Stimulated activated CD4-positive, alpha-beta T cell treated with anti-CD3 and anti-CD28 coated beads, TNF-alpha, amount 100 ng/mL, for 4 hours (primary cell): ENCODE data around the gene NIPAL4.
"Not testable (repeated sequence)": the region's sequence is repeated elsewhere in the genome, so short reads cannot be mapped to it uniquely, and the experiment has no call there.

Experiments used
- DNase-seq, 3 experiments: peaks; one replicate each; pipeline ENCODE4 v3.0.0-alpha.2; 2020; ENCODE audit warnings: low read depth in 3 of 3

Gene NIPAL4

DNA sequence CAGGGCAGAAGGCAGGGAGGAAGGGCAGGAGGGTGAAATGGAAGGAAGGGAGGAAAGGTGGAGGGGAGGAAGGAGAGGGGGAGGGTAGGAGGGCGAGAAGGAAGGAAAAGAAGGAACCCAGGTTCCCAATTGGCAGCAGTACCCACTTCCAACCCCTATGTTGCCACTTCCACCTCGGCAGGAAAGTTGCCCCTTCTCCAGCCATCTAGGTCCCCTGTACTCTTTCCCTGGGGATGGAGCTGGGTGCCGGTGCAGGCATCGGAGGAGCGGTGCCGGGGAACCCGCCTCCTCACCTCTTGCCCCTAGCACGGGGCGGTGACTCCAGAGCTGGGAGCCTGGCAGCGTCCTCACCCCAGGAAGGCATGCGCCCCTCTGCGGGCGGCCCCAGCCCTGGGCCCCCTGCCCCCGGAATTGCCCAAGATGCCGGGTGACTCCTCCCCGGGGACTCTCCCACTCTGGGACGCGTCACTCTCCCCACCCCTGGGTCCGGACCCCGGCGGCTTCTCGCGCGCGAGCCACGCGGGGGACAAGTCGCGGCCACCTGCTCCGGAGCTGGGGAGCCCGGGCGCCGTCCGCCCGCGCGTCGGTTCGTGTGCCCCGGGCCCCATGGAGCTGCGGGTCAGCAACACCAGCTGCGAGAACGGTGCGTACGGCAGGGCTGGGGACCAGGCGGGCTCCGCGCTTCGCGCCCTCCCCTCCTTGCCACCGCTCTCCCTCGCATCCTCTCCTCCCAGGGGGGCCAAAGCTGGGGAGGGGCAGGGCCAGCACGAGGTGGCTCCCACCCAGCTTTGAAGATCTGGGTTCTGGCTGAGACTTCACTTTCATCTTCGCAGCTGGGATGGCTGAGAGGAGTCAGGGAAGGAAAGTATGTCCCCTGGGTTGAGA is at the start of gene NIPAL4:
NIPAL4 (plus strand) TSS at position 499 of the 885 bp plus-strand sequence; CDS start at position 607, 108 bp downstream.
- DNase-seq, result peak in 2 of 3 experiments; percentile 40 to 44

DNA sequence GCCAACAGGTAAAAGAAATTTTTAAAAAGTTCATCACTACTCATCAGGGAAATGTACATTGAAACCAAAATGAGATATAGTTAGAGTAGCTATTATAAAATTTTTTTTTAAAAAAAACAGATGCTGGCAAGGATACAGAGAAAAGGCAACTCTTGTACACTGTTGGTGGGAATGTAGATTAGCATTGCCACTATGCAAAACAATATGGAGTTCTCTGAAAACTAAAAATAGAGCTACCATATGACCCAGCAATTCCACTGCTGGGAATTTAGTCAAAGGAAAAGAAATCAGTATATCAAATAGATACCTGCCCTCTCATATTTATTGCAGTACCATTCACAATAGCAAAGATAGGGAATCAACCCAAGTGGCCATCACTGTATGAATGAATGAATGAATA is 44.2 kb upstream of the NIPAL4 start:
- no peak for DNase-seq

DNA sequence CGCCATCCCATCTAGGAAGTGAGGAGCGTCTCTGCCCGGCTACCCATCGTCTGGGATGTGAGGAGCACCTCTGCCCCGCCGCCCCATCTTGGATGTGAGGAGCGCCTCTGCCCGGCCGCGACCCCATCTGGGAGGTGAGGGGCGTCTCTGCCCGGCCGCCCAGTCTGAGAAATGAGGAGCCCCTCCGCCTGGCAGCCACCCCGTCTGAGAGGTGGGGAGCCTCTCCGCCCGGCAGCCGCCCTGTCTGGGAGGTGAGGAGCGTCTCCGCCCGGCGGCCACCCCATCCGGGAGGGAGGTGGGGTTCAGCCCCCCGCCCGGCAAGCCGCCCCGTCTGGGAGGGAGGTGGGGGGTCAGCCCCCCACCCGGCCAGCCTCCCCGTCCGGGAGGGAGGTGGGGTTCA is 40.5 kb upstream of the NIPAL4 start:
- not testable (repeated sequence) for DNase-seq

DNA sequence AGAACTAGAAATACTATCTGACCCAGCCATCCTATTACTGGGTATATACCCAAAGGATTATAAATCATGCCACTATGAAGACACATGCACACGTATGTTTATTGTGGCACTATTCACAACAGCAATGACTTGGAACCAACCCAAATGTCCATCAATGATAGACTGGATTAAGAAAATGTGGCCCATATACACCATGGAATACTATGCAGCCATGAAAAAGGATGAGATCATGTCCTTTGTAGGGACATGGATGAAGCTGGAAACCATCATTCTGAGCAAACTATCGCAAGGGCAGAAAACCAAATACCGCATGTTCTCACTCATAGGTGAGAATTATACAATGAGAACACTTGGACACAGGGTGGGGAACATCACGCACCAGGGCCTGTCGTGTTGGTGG is 30.1 kb upstream of the NIPAL4 start:
- not testable (repeated sequence) for DNase-seq

DNA sequence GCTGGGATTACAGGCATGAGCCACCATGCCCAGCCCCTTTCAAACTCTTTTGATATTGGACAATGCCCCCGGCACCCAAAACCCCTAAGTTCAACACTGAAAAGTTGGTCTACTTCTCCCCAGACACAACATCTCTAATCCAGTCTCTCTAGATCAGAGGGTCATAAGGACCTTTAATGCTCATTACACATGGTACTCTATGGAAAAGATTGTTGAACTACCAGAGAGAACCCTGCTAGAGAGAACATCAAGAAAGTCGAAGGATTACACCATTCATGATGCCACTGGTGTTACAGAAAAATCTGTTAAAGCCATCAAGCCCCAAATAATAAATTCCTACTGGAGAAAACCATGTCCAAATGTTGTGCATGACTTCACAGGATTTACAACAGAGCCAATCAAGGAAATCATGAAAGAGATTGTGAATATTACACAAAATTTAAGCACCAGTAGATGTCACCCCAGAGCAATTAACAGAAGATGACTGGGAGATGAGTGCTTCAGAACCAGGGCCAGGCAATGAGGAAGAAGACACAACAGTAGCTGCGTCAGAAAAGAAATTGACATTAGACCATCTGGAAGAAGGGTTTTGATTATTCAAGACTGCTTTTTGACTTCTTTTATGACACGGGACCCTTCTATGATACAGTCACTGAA is 28.3 kb upstream of the NIPAL4 start:
- DNase-seq, result peak in 1 of 3 experiments; percentile 3

DNA sequence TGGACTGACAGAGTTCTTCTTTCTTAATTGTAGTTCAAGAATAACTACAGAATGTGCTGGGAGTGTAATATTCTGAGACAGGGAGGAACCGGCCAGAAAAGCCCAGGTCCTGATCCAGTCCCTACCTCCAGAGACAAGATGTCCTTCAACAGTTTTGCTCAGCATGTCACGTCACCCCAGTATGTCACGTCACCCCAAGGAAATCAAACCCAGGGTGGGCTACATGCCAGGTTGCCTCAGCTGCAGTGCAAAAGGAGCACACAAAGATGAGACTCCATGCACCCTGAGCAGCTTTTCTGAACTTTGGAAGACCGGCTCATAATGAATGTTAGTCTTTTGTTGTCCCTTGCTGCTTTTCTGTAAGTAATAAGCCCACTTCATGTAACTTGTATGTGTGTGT is 25.9 kb upstream of the NIPAL4 start:
- no peak for DNase-seq

DNA sequence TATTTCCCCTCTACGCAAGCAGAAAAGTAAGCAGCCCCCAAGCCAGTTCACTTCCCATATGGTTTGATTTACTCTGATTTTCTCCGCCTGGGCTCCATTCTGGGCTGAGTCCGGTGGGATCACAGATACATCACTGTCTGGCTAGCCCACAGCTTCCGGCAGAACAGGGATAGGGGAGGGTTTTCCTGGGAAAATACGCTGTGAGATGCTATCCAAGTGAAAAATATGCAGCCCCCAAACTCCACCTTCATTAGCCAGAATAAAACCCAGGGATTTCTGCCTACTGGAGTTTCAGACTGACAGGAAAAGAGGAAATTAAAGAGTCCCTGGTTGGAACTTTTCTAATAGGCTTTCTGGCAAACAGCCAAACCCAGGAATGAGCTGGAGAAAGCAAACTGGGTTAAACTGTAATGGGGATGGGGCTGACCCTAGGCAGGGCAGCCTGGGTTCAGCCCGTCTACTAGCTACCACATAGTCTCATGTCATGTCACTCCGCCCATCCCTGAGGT is 16.9 kb upstream of the NIPAL4 start:
- DNase-seq, result no peak

DNA sequence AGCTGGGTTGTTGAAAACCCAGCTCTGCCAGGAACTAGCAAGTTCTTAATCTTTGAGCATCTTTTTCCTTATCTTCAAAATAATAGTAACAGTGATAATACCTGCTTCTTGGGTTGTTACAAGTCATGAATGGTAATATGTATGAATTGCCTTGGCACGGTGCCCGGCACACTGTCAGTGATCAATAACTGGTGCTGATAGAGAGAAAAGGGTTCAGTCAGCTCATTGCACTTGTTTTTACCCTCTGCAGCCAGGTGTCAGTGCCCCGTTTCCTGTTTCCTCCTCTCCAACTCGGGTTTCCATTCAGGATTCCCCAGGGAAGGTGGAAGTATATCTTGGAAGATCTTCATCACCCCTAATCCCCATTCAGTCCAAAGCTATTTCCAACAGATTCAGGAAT is 15.8 kb upstream of the NIPAL4 start:
- DNase-seq, result no peak

DNA sequence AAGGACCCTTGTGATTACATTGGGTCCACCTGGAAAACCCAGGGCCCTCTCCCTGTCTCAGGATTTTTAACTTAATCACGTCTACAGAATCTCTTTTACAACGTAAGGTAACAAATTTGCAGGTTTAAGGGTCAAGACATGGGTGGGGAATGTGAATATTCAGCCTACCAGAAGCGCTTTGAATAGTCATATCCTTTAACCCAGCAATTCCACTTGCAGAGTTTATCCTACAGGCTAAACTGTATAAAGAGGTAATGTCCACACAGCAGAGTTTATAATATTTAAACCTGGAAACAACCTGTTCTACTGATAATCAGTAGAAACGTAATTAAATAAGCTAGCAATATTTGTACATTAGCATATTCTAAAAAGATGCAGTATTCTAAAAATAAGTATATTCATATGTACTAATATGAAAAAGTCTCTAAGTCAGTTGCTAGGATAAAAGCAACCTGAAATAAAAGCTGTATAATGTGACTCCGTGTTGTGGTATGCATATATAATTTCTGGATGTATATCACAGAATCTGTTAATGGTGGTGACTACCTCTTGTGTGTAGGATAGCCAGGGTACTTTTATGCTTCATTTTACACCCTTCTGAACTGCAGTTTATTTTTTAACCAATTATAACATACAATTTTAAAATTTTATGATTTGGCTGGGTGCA is 14.1 kb upstream of the NIPAL4 start:
- DNase-seq, result no peak

DNA sequence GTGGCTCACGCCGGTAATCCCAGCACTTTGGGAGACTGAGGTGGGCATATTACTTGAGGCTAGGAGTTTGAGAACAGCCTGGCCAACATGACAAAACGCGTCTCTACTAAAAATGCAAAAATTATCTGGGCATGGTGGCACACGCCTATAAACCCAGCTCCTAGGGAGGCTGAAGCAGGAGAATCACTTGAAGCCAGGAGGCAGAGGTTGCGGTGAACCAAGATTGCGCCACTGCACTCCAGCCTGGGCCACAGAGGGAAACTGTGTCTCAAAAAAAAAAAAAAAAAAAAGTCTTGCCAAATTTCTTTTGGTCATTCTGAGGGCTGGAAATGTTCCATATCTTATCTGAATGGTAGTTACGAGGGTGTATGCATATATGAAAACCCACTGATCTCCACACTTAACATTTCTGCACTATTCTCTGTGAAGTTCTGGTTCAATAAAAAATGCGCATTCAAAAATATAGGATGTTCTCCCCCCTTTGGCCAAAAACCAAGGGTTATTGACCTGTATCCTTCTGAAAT is 13.5 kb upstream of the NIPAL4 start:
- no peak for DNase-seq

DNA sequence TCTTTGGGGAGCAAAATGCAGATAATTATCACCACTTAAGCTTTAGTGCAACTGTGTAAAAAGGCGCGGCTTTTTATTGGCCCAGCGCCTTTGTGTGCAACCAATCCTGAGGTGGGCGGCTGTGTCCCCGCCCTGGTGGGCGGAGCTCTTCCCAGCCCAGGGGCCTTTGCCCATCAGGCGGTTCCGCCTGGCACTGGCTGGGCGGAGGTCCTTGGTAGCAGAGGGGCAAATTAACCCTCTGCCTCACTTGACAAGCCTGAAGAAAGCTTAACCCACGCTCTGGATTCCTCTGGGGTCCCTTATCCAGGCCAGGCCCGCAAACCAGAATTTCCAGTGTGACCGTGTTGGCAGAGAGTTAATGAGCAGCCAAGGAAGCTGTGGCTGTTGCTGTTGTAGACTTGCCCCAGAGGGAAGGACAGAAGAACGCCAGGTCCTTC is 12.8 kb upstream of the NIPAL4 start:
- no peak for DNase-seq

DNA sequence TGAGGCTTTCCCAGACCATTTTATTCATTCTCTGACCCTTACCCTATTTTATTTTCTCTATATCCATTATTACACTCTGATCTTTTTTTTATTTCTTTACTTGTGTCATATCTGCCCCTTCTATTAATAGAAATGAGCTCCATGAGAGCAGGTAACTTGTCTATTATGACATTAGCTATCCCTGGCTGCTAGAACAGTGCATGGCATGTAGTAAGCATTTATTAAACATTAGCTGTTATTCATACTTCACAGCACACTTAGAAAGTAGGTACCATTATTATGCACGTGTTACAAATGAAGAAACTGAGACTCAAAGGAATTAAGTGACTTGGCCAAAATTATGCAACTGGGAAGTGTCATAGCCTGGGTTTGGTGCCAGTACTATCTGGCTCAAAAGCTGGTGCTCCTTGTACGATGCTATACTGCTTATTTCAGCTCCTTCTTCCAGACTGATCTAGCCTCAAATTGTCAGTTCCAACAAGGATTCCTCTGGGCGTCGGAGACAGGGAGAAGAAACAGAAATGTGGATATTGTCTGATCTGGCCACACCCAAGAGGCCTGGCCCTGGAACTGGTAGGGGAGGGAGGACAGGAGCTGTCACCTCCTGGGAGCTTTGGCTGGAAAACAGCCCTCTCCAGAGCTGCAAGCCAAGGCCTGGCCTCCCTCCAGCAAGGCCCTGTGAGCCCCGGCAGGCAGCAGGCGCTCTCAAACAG is 10.8 kb upstream of the NIPAL4 start:
- no peak for DNase-seq

DNA sequence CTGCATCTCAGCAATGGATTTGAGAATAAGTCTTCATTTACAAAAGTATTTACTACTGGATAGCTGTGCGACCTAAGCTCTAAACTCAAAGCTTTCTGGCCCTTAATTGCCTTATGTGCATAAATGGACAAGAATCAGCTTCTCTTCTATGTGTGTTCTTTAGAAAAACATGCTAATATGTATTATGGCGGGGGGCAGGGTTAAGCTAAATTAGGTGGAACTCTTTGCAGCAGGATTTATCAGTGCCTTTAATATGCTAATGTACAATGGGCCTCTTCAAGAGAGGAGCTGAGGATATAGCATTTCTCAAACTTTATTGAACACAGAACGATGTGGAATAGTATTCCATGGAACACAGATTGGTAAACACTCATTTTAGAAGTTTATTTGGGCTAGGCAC is 10.0 kb upstream of the NIPAL4 start:
- no peak for DNase-seq

DNA sequence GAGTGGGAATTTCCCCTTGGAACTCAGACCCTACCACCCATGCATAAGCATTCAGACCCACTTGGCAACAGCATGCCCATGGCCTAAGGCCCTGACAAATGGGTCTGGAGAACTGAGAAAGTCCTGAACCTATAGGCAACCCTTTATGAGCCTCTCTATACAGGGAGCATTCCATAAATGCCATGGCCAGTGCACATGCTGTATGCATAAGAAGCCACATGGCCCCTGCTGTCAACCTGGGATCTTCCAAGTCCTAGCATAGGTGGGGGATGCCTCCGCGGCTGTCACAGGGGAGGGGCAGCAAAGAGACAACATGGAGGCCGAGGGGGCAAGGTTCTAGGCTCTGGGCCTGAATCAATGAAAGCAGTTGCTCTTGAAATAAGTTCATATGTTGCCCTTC is 8.2 kb upstream of the NIPAL4 start:
- no peak for DNase-seq

DNA sequence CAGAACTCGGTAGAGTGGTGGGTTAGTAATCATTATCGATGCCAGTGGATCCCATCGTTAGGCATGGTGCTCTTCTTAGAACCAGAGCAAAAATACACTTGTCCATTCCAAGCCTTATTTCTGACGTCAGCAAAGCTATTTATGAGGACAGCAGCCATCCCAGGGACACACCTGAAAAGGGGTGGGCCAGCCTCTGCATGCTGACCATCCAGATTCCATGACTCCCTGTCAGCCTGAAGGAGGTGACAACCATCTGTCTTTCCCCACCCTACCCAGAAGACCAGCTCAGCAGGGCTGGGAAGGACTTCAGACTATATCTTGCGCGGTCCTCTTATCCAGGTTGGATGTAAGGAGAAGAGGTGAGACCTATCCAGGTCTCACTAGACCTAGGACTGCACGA is 5.7 kb upstream of the NIPAL4 start:
- DNase-seq, result no peak

DNA sequence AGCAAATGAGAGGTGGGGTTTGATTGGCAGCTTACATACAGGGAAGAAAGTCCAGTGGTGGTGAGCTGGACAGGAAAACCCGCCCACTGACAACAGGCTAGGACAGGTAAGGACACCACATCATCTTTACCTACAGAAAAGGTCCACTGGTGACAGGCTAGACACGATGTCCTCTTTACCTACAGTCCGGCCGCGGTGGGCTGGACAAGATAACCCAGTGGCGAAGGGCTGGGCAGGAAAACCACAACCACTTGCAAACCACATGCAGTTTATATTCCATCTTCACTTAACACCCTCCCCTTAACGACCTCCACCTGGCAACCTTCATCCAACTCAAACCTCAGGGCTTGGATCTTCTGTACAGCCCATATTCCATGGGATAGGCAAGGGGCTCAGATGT is 5.0 kb upstream of the NIPAL4 start:
- DNase-seq, result no peak

DNA sequence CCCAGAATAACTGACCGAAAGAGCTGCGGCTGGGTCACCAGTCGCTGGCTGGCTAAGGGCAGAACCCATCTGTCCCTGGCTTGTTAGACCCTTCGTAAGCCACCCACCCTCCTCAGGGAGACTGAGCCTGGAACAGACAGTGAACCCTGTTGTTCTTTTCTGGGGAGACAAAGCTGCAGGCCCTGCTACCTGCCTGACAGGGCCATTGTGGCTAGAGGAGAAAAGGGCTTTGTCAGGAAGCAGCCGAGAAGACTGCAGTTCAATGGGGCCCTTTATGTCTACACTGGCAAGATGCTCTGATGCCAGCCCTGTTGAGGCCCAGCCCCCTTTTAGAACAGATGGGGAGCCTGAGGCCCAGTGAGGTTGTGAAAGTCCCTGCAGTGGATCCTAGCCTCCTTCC is 3.7 kb upstream of the NIPAL4 start:
- no peak for DNase-seq

DNA sequence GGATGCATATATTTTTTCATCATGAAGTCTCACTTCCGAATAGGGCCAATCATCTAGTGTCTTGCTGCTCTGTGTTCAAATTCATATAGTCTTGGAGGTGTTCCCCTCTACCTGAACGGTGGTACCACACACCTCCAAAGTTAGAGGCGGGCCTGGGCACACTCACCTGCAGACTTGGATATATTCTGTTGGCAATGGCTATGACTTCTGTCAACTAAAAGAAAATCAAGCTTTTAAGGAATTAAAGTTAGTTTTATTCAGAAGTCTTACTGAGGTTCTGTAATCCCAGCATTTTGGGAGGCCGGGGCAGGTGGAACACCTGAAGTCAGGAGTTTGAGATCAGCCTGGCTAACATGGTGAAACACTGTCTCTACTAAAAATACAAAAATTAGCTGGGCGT is 2.6 kb upstream of the NIPAL4 start:
- no peak for DNase-seq

DNA sequence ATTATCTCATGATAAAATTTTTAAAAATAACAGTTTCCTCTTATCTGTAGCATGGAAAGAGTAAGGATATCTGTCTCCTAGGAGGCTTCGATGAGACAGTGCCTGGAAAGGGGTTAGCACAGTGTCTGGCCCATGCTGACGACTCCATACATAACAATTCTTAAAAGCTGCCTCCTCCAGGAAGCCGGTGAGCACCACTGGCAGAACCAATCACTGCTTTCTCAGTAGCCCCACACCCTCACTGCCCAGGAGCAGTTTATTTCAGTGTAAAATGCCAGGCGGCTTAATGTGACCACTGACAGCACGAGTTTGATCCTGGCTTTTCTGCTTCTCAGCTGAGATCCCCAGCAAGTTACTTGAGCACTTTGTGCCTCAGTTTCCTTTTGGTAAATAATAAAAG is 1.2 kb upstream of the NIPAL4 start:
- DNase-seq, result no peak

DNA sequence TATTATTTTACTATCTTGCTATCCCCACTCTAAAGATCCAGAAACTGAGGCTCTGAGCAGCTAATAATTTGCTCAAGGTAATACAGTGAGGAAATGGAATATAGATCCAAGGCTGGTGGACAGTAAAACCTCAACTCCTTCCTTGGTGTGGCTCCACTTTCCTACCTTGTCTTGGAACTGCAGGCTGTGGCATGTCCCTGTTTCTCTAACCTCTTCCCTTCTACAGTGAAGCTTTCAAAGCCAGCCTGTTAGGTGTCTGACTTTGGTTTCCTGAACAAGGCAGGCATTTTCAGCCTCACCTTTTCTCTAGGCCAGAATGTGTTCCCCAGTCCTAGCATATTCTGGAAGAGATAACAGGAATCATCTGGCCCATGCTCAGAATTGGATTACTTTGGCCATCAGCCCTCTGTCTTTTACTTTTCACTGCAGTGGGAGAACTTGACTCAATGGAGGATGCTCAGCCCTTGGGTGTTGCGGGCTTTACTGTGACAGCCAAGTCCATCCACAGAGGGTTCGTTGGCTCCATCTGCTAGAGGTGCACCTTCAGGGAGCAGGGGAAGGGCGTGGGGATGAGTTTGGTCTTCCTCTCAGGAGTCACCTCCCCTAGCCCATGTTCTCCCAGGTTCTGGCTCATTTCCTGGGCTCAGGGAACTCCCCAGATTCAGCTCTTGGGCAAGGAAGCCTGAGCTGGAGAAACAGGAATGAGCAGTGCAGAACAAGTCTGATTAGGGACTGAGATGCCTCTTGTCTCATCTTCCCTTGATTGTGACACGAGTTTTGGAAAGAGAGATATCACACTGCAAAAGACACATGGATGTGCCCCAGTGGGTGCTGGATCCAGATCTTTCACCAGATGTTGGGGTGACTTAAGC is 1.1 kb downstream of the NIPAL4 start:
- no peak for DNase-seq

DNA sequence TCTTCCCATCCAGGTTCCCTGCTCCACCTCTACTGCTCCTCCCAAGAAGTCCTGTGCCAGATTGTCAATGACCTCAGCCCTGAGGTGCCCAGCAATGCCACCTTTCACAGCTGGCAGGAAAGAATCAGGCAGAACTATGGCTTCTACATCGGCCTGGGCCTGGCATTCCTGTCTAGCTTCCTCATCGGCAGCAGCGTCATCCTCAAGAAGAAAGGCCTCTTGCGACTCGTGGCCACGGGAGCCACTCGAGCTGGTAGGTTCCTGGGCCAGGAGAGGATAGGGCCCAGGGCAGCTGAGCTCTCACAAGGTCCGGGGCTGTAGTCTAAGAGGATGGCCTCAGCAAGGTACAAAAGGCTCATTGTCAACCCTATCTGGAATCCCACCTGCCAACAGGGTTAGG is 3.1 kb downstream of the NIPAL4 start:
- no peak for DNase-seq
